NCI-H2081 treated with DMSO at 0.1 percent for 48 hours (cell line): ENCODE data around the gene PPP2R5B.

Experiments used
- DNase-seq: peaks from one replicate; lab custom pipeline; 2025; lab: John Stamatoyannopoulos, UW

Gene PPP2R5B

DNA sequence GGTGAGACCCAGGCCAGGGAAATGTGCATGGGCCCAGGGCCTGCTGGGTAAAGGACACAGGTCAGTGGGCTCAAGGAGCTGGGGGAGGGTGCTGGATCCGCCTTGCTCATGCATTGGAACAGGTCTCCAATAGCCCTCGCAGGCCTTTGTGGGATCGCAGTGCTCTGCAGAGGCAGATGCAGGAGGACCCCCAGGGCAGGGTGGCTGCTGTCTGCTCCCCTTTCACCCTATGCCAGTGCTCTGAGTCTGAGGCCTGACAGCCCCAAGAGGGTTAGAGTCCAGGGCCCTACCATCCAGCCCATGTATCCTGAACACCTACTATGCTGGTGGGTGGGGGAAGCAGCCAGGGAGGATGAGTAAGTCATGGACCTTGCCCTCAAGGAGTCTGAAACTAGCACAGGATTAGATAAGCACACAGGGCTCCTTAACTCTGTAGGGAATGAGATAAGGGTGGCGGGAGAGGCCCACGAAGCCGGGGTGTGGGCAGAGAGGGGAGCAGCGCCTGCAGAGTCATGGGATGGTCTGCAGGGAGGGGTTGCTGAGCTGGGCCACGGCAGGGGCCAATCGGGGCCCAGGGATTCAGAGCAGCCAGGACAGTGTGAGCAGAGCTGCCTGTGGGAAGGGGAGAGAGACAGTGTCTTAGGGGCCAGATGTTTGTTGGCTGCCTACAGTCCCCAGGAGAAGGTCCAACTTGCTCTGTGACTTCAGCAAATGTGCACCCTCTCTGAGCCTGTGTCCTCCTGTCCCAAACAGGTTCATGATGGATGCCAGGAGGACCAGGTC lies 35.6 kb upstream of the PPP2R5B start:
- no peak for DNase-seq

DNA sequence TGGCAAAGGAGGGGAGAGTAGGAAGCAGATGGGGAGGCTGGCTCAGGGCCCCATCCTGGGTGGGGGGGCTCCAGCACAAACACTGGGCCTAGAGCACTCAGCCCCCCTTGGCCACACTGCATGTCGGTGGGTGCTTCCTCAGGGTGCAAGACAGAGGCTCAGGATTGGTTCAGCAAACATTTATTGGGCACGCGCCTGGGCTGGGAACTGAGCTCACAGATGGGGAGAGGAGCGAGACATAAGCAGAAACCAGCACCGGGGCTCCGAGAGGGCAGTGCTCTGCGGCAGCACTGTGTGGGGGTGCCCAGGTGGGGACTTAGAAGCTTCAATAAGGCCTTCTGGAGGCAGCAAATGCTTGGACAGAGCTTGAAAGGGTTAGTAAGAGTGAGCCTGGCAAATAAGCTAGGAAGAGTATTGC lies 34.0 kb upstream of the PPP2R5B start:
- no peak for DNase-seq

DNA sequence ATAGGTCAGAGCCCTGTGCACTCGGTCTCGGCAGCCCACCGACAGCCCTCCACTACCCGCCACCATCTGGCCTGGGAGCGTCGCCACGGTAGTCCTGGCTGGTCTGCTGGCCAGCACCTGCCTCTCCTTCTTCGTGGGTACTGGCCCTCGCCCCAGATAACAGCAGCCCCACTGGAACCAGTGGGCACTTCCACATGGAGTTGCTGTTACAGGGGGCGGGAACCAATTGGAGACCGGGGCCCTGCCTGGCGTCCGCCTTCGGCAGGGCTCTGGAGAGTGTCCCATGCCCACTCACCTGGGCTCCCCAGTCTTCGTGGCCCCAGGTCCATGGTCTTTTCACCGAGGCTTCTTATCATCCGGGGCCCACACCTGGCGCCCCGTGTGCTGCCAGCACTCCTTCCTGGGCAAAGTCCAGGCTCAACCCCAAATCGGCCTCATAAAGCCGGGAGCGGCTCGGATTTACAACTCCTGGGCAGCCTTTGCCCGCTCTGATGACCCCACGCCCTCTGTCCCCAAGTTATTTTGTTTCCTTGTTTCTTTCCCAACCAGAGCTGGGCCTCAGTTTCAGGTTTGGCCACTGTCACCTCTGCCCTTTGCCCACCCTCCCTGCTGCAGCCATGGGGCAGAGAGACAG lies 33.2 kb upstream of the PPP2R5B start:
- no peak for DNase-seq

DNA sequence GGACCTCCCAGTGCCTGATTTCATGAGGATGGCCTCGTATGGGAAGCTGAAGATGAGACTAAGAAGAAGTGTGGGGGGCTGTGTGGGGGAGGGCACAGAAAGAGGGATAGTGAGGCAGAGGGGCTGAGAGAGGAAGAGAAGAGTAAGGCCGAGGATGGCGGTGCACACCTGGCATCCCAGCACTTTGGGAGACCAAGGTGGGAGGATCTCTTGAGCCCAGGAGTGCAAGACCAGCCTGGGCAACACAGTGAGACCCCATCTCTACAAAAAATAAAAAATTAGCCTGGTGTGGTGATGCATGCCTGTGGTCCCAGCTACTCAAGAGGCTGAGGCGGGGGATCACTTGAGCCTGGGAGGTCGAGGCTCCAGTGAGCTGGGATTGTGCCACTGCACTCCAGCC lies 32.6 kb upstream of the PPP2R5B start:
- DNase-seq = no peak

DNA sequence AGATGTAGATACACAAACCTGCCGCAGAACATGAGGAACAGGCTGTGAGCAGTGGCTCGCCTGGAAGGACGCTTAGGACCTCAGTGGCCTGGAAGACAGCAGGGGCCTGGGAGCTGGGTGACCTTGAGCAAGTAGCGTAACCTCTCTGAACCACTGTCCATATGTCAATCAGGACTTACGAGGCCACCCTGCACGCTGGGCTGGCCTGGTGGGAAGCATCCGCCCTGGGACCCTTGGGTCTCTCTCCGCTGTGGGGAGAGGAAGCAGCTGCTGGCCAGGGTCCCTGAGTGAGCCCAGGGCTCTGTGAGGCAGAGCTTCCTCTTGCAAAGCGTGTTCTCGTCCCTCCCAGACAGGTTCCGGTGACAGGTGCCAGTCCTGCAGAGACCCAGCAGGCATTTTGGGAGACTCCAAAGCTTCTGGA lies 32.1 kb upstream of the PPP2R5B start:
- DNase-seq = no peak

DNA sequence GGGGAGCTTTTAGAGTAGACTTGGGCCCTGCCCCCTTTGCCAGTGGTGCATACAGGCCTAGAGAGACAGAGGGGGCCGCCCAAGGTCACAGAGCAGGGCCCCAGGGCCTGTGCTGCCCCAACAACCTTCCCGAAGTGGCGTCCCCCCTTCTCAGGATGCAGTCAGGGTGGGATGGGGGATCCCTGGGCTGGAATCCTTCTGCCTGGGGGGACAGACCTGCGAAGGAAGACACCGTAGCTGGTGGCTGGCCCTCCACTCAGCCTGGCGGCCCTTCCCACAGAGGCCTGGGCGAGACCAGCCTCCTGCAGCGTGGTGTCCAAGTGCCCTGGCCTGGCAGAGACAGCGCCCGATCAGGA lies 31.7 kb upstream of the PPP2R5B start:
- no peak for DNase-seq

DNA sequence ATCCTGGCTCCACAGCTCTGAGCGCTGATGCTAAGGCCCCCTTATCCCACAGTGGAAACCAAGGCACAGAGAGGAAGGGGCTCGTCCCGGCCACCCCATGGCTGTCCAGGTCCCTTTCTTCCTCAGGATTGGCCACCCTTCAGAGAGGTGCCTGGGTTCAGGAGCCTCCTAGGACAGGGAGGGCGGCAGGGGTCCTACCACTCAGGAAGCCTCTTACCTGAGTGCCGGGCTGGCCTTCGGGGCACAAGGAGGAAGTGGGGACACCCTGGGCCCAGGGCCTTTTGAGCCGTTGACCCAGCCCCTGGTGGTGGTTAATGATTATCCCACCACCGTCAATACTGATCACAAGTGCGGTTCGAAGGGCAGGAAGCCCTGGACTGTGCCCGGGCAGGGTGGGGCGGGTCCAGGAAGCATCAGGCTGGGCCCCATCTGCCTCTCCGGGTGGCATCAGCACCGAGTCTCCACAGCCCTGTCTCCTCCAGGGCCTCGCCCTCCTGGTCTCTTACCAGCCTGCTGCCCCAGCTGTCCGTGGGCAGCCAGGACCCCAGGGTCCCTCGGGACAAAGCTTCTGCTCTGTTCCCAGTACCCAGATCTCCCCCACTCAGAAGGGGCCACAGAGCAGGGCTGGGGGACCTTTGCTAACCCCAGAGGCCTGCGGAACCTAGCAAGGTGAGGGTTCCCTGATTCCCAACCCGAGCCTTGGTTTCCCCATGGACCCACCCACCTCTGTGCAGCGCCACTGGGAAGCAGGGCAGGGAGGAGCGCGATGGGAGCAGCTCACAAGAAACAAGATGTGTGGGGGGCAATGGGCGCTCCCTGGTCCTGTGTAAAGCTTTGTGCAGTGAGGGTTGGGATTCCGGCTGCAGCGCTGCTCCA lies 31.1 kb upstream of the PPP2R5B start:
- DNase-seq = no peak

DNA sequence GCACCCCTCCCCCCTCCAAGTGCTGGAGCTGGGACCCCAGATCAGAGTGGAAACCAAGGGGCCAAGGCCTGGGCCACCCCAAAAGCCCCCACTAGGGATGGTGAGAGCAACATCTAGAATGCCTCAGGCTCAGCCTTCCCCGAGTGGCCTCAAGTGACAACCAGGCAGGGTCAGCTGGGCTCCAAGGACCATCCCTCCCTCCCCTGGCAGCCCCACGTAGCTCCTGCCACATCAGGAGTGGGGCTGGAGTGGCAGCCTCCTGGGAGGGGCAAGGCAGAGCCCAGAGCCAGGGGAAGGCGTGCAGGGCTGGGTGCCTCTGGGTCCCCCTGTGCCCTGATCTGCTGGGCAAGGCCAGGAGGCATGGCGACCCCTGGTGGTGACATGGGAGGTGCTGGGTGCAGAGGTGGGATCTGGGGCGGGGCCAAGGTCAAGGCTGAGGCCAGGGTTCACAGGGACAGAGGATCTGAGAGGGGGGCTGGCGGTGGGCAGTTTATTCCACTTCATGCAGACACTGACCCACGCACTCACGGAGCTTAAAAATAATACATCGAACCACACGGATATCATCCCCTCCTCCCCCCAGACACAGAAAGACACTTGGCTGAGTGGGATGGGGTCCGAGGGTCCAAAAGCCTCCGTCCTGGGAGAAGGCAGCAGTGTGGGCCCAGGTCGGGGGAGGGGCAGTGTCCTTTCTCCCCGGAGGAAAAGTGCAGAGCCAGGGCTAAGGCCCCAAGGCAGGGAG lies 30.2 kb upstream of the PPP2R5B start:
- DNase-seq = no peak

DNA sequence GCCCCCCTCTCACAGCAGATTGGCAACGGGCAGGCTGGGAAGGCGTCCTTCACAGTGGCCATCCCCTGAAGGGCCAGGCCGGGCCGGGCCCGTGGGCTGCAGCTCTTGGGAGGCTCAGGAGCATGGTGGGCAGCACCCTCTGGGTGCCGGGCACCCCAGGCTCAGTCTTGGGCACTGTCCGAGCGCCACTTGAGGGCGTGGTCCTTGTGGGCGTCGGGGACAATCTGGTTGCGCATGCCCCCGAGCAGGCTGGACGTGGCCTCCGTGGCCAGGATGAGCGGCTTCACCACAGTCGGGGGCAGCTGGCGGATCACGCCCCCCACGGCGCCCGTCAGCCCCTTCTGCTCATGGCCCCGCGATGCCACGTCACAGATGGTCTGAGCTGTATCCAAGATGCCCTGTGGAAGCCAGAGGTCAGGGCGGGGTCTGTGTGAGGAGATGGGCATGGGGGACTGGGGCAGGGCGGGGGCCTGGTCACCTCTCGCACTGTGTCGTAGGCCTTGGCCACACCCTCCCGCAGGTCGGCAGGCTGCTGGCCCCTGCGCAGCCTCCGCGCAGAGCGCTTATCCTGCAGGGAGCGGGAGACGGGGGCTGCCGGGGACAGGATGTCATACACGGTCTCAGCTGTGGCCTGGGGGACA lies 29.6 kb upstream of the PPP2R5B start:
- DNase-seq = no peak

DNA sequence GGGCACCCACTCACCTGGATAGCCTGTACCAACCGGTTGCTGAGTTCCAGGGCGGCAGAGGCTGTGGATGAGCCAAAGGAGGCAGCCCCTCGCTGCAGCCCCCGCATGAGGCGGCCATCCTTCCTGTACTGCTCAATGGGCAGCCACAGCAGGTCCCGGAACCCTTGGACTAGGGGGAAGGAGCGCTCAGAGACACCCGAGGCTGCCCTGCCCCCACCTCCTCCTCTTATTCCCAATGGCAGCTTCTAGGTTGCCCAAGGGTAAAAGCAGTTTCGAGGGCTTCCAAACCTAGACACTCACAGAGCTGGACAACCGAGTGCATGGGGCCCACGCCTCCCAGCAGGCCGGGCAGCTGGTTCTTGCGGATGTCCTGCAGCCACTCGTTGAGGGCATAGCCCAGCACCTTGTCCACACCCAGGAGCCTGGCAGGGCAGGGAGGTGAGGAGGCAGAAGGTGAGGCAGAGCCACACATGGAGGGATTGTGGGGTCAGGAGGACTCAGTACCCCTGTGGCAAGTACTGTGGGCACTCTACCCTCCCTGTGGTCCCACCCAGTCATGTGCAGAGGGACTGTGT lies 28.0 kb upstream of the PPP2R5B start:
- DNase-seq = no peak

DNA sequence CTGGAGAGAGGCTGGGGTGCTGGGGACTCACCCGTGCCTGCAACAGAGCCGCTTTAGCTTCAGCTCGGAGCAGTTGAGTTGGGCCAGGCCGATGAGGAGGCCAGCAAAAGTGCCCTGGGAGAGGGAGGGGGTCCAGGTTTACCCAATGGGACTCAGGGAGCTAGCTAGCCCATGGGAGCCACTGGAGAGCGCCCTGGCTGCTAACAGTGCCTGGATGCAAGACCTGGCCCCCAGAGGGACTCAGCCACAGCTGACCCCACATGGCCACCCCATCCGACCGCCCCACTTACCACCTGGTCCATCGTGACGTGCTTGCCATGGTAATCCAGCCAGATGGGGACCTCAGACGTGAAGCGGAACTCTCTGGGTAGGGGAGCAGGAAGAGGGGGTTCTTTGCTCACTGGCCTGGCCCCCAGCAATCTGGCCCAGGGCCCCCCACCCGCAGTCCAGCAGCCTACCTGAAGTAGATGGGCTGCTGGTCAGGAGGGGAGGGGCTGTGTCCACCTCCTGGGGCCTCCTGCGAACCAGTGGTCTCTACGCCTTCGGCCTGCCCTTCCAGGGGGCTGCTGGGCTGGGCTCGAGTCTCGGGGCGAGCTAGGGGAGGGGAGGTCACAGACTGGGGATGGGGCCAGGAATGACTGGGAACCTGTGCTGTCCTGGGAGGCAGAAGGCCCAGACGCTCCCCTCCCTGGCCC lies 27.0 kb upstream of the PPP2R5B start:
- DNase-seq = no peak

DNA sequence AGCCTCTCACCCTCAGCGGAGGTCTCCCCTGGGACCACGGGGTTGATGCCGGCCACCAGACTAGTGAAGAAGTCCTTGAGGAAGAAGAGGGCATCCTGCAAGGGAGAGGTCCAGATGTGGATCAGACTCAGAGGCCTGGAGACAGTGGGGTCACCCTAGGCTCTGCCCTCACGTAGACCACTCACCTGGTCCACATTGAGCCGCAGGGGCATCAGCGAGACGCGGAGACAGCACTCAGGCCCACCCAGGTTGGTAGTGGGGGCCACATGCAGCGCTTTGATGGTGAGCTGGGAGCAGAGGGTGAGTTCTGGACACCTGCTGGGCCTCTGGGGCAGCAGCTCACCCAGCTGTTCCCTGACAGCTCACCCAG lies 26.4 kb upstream of the PPP2R5B start:
- no peak for DNase-seq

DNA sequence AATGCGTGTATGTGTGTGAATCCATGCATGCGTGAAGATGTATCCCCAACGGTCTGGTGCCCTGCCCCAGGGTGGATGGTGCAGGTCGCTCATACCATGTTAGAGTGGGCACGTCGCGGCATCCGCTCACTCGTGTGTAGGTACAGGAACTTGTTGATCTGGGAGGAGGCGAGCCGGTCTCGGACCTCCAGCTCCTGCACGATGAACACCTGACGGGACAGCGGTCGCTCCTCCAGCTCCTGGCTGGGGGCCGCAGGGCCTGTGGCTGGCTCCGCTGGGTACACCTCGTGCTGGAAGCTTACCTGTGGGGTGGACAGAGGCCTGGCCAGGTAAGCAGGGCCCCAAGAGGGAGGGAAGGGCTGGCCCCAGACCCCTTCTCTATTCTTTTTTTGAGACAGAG lies 25.9 kb upstream of the PPP2R5B start:
- no peak for DNase-seq

DNA sequence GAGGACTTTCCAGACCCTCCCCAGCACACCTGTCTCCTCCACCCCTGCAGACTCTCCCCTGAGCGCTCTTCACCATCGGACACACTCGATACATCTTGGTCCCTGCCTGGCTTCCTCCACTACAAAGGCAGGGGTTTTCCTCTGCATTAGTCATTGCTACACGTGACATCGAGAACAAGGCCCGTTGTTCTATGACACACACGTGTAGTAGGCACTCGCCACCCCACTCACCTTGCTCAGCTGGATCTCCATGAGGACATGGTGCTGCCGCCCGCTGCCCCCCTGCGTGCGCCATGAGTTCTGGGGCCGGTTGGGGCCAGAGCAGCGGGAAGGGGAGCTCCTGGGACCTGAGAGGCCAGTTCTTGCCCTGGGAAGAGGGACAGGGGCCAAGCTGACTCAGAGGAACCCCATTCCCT lies 24.2 kb upstream of the PPP2R5B start:
- DNase-seq = no peak

DNA sequence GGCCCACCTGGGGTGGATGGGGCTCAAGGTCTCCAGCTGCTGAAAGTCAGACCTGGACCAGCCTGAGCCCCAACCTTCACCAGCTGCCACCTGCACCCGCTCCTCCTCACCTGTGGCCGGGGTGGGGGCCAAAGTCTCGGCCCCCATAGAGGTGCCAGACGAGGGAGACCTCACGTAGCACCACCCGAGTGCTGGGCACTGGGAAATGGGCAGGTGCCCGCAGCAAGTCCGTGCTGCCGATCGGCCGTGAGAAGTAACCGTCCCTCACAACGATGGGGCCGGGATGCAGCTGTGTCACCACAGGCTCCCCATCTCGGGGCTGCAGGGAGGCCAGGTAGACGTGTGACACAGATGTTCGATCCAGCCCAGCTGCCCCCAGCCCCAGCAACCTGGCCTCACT lies 23.7 kb upstream of the PPP2R5B start:
- DNase-seq = no peak

DNA sequence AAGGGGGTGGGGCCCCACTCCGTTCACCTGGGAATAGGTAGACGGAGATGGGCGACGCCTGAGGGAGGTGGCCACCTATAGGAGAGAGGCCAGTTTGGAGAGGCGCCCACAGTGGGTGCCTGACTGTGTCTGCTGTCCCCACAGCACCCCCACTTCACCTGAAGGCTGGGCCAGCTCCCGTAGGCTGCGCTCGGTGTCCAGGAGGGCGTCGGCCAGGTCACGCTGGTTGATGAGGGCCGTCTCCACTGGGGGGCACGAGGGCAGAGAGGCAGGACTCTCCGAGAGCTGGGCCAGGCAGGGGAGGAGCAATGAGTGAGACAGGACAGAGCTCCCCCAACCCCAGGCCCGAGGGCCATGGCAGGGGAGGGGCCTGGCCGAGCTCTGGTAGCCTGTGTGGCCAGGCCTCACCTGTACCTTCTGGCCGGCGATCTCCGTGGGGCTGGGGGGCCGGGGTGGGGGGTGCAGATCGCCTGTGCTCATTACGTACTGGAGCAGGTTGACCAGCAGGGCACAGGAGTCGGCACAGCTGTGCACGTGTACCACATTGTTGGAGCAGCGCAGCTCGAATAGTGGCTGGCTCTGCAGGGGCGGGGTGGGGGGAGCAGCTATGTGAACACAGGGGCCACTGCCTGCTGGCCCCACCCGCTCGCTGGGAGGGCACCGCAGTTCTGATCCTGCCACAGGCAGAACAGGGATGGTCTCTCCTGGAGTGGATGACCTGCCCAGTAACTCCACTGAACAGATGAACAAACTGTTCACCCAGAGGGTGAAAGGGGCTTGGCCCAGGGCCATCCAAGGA lies 22.2 kb upstream of the PPP2R5B start:
- DNase-seq = no peak

DNA sequence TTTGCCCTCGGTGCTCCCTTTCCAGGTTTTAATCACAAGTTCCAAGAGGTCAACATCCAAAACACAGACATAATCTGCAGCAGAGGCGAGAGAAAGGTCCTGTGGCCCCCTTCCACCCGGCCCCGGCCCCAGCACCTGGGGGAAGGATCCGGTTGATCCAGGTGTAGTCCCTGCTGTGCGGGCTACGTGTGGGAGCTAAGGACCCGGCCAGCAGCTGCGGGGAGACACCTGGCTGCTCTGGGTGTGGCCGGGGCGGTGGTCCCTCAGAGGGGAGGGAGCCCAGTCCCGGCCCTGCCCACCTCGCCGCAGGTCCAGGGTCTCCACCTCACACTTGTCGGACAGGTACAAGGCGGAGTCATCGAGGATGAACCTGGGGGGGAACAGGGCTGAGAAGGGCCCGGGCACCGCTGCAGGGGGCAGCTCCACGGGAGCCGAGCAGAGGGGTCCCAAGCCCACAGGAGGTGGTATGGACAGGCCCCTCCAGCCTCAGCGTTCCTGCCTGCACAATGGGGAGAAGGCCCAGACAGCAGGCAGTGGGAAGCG lies 21.1 kb upstream of the PPP2R5B start:
- DNase-seq = no peak

DNA sequence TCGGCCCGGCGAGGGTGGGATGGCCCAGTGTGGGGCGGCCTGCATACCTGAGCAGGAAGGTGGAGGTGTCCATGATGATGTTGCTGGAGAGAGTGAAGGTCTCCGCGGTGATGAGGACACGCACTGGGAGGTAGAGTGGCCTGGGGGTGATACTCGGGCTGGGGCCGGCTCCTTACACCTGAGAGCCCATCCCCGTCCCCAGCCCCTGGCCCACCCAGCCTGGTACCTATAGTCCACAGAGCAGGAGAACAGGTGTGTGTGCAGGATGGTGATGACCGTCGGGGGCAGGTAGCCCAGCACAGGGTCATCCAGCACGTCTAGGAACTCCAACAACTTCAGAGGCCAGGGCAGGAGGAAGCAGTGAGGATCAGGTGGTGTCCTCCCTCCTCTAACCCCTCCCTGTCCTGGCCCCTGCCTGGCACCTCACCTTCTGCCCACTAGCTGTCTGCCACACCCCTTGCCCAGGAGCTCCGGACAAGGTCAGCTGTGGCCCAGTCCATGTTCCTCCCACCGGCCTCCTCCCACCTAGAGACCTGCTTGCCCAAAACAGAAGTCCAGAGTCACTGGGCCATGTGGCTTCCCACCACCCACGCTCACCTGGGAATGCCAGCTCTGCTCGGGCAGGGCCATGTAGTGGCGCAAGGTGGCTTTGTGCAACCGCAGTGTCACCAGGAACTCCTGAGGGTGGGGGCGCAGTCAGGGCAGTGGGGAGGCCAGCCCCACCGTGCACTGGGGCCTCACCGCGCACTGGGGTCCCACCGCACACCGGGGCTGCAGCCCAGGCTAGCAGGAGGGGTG lies 18.8 kb upstream of the PPP2R5B start:
- no peak for DNase-seq

DNA sequence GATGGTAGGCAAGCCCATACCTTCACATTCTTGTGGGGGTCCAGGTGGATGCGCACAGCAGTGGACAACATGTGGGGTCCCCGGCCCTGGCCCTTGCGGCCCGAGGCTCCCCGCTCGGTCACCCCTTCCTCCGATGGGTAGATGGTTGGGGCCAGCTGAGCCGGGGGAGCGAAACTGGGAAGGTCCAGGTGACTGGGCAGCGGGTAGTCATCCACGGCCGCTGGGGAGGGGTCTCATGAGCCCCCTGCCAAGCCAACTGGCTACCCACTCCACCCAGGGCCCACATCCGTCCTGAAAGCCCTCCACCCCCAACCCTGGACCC lies 18.2 kb upstream of the PPP2R5B start:
- no peak for DNase-seq
